ENCODE data around the gene SREBF1.
A peak's percentile ranks its signal among the peaks of the same experiment; 100 is the strongest.

SREBF1 gene

GRCh38 chr17:17826342-17826713 is 10.5 kb downstream of the SREBF1 start:
- DNase-seq (ENCODE audit: low read depth in 1 of 2, low spot score in 1 of 2) = no peak

- DNase-seq (ENCODE audit: low read depth in 1 of 2, low spot score in 1 of 2) = no peak
Measured at GRCh38 chr17:17824783-17825614, 11.8 kb downstream of the SREBF1 start.

- DNase-seq (ENCODE audit: low read depth in 1 of 2, low spot score in 1 of 2) = no peak
Measured at GRCh38 chr17:17824119-17824782, 12.5 kb downstream of the SREBF1 start.

GRCh38 chr17:17823433-17824118 is 13.2 kb downstream of the SREBF1 start:
- DNase-seq (ENCODE audit: low read depth in 1 of 2, low spot score in 1 of 2) = peak; percentile 59

GRCh38 chr17:17822616-17823015 is 14.2 kb downstream of the SREBF1 start:
- DNase-seq (ENCODE audit: low read depth in 1 of 2, low spot score in 1 of 2) = no peak

GRCh38 chr17:17822189-17822588 is 14.6 kb downstream of the SREBF1 start:
- no peak for DNase-seq (ENCODE audit: low read depth in 1 of 2, low spot score in 1 of 2)

- DNase-seq (ENCODE audit: low read depth in 1 of 2, low spot score in 1 of 2) = no peak
Measured at GRCh38 chr17:17820463-17821158, 16.2 kb downstream of the SREBF1 start.

- DNase-seq (ENCODE audit: low read depth in 1 of 2, low spot score in 1 of 2) = no peak
Measured at GRCh38 chr17:17820046-17820445, 16.7 kb downstream of the SREBF1 start.

GRCh38 chr17:17819561-17819995 is 17.2 kb downstream of the SREBF1 start:
- peak; percentile 30 to 43 for DNase-seq (ENCODE audit: low read depth in 1 of 2, low spot score in 1 of 2)

- DNase-seq (ENCODE audit: low read depth in 1 of 2, low spot score in 1 of 2) = no peak
Measured at GRCh38 chr17:17819111-17819510, 17.7 kb downstream of the SREBF1 start.

- DNase-seq (ENCODE audit: low read depth in 1 of 2, low spot score in 1 of 2) = no peak
Measured at GRCh38 chr17:17818088-17818526, 18.7 kb downstream of the SREBF1 start.

GRCh38 chr17:17817552-17817947 is 19.2 kb downstream of the SREBF1 start:
- no peak for DNase-seq (ENCODE audit: low read depth in 1 of 2, low spot score in 1 of 2)

- no peak for DNase-seq (ENCODE audit: low read depth in 1 of 2, low spot score in 1 of 2)
Measured at GRCh38 chr17:17816831-17817551, 19.8 kb downstream of the SREBF1 start.

- DNase-seq (ENCODE audit: low read depth in 1 of 2, low spot score in 1 of 2) = no peak
Measured at GRCh38 chr17:17816240-17816814, 20.5 kb downstream of the SREBF1 start.

GRCh38 chr17:17815436-17816200 is 21.2 kb downstream of the SREBF1 start:
- no peak for DNase-seq (ENCODE audit: low read depth in 1 of 2, low spot score in 1 of 2)

- DNase-seq (ENCODE audit: low read depth in 1 of 2, low spot score in 1 of 2) = no peak
Measured at GRCh38 chr17:17815062-17815406, 21.8 kb downstream of the SREBF1 start.

GRCh38 chr17:17814162-17815061 is 22.4 kb downstream of the SREBF1 start:
- DNase-seq (ENCODE audit: low read depth in 1 of 2, low spot score in 1 of 2) = no peak

- DNase-seq (ENCODE audit: low read depth in 1 of 2, low spot score in 1 of 2) = no peak
Measured at GRCh38 chr17:17813725-17814095, 23.1 kb downstream of the SREBF1 start.

All from stimulated activated CD4-positive, alpha-beta T cell treated with anti-CD3 and anti-CD28 coated beads, Interleukin-15, amount 100 ng/mL, for 1 hour (primary cell).